ENCODE measurements around the gene ZNHIT1. TPM values are rescaled to one million over a fixed set of nuclear protein-coding genes. Genes with fewer than 3 reads are reported as not detected.
"Not testable (repeated sequence)": the region's sequence is repeated elsewhere in the genome, so short reads cannot be mapped to it uniquely, and the experiment has no call there.

Gene ZNHIT1
- total RNA-seq, 1 donor from 2014 or later = 37.6 TPM

DNA sequence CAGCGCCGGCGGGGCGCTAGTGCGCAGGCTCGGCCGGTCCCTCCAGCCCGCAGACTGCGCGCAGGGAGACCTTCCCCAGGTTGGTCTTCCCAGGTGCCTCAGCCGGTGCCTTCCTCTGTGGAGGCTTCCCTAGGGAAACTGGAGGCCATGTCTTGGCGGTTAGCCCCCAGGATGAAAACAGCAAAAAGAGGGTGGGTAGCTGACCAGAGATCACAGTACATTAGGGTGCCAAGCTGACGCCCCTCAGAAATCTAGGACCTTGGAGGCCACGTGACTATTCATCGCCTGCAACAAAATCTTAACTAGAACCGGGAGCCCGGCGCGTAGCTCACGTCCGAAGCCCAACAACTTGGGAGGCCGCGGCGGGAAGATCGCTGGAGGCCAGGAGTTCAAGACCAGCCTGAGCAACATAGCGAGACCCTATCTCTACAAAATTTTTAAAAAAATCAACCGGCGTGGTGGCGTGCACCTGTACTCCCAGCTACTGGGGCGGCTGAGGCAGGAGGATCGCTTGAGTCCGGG lies 27.2 kb downstream of the ZNHIT1 start:
- peak overlapping the region; percentile 95 for H3K27ac Mint-ChIP-seq
- H3K27me3 Mint-ChIP-seq = no peaks in the 10 kb centered on the region
- peaks cover 46% of the 10 kb centered on the region for H3K4me1 Mint-ChIP-seq
- H3K4me3 Mint-ChIP-seq = peak overlapping the region; percentile 95
- no peaks in the 10 kb centered on the region for H3K9me3 Mint-ChIP-seq
- intact Hi-C loops (cut with micrococcal nuclease) = loop anchor here (2.0 kb wide), 3 partner anchors 38 to 76 kb away; partner anchors contain the start of gene IFT22
- CTCF ChIA-PET = interaction anchor here (0.9 to 4.9 kb wide), 4 partner anchors 28 to 106 kb away, joined by 3 to 55 read pairs (median 20); partner anchors contain the start of genes PLOD3 and ZNHIT1
- ATAC-seq (ENCODE audit: low read depth) = no peak
- TF ChIP-seq, protein P1, sequence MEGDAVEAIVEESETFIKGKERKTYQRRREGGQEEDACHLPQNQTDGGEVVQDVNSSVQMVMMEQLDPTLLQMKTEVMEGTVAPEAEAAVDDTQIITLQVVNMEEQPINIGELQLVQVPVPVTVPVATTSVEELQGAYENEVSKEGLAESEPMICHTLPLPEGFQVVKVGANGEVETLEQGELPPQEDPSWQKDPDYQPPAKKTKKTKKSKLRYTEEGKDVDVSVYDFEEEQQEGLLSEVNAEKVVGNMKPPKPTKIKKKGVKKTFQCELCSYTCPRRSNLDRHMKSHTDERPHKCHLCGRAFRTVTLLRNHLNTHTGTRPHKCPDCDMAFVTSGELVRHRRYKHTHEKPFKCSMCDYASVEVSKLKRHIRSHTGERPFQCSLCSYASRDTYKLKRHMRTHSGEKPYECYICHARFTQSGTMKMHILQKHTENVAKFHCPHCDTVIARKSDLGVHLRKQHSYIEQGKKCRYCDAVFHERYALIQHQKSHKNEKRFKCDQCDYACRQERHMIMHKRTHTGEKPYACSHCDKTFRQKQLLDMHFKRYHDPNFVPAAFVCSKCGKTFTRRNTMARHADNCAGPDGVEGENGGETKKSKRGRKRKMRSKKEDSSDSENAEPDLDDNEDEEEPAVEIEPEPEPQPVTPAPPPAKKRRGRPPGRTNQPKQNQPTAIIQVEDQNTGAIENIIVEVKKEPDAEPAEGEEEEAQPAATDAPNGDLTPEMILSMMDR (IDR thresholded peaks at IDR 0.05) = no peak
- peaks cover 35% of the 10 kb centered on the region for H3K36me3 Mint-ChIP-seq (ENCODE audit: low read depth)
- POLR2A ChIA-PET = interaction anchor here (0.6 to 3.0 kb wide), 4 partner anchors 28 to 1629 kb away, joined by 3 to 44 read pairs (median 6); partner anchors contain the start of genes PLOD3, SRRT, VGF and ZNHIT1
- no peak for DNase-seq

DNA sequence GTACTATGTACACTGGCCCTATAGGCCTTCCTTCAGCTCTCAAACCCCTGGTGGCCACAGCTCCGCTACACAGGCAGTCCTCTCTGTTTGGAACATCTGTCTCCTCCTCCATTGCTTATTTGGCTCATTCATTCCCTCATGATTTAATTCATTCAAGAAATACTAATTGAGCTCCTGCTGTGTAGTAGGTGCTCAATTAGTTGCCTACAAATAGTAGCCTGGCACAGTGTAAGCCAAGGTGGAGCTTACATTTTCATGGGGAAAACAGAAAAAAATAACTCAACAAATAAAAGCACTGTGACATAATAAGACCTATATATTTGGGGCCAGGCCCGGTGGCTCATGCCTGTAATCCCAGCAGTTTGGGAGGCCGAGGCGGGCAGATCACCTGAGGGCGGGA lies 30.3 kb downstream of the ZNHIT1 start:
- Mint-ChIP-seq H3K4me1 (peaks cover 52% of the 10 kb centered on the region), H3K27ac (no peak overlapping the region), H3K9me3 (no peaks in the 10 kb centered on the region), H3K36me3 (ENCODE audit: low read depth) (peaks cover 35% of the 10 kb centered on the region), H3K4me3 (no peak overlapping the region), H3K27me3 (no peaks in the 10 kb centered on the region)
- ATAC-seq (ENCODE audit: low read depth) (no peak), DNase-seq (no peak)
- TF ChIP-seq, protein P1 (IDR thresholded peaks at IDR 0.05) = no peak
- ChIA-PET POLR2A (no interaction called here), CTCF (interaction anchor here (1.1 kb wide), 1 partner anchor 34 kb away, joined by 4 read pairs; no protein-coding TSS in a partner anchor)
- intact Hi-C loops (cut with micrococcal nuclease) = no loop called here

DNA sequence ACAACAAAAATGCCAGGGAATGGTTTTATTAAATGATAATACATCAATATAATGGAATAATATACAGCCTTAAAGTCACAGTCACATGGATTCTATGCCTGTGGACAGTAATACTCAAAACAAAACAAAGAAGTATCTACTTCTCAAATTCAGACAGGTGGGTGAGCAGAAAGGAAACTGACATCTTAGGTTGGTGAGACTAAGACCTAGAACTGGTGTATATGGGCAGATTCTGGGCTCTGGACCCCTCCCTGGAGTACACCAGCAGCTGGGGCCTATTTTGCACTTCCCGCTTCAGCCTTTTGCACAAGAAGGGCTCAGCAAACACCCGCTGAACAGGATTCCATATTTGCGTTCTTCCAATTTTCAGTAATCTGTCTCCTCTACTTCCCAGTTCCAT lies 32.4 kb downstream of the ZNHIT1 start:
- TF ChIP-seq, protein P1 (IDR thresholded peaks at IDR 0.05) = no peak
- CTCF ChIA-PET = no interaction called here
- DNase-seq (no peak), ATAC-seq (ENCODE audit: low read depth) (no peak)
- POLR2A ChIA-PET = interaction anchor here (0.6 to 0.7 kb wide), 2 partner anchors 9 to 398 kb away, joined by 3 to 4 read pairs; no protein-coding TSS in a partner anchor
- H3K4me1 Mint-ChIP-seq = peaks cover 35% of the 10 kb centered on the region
- H3K9me3 Mint-ChIP-seq = no peaks in the 10 kb centered on the region
- intact Hi-C loops (cut with micrococcal nuclease) = loop anchor here (5.0 to 10.0 kb wide), 3 partner anchors 816 to 1748 kb away; partner anchors contain the start of genes COPS6, PPP1R35, ZKSCAN5 and ZNF3
- H3K36me3 Mint-ChIP-seq (ENCODE audit: low read depth) = peaks cover 30% of the 10 kb centered on the region
- H3K4me3 Mint-ChIP-seq = peak overlapping the region; percentile 100
- H3K27me3 Mint-ChIP-seq = no peaks in the 10 kb centered on the region
- peak overlapping the region; percentile 46 for H3K27ac Mint-ChIP-seq

DNA sequence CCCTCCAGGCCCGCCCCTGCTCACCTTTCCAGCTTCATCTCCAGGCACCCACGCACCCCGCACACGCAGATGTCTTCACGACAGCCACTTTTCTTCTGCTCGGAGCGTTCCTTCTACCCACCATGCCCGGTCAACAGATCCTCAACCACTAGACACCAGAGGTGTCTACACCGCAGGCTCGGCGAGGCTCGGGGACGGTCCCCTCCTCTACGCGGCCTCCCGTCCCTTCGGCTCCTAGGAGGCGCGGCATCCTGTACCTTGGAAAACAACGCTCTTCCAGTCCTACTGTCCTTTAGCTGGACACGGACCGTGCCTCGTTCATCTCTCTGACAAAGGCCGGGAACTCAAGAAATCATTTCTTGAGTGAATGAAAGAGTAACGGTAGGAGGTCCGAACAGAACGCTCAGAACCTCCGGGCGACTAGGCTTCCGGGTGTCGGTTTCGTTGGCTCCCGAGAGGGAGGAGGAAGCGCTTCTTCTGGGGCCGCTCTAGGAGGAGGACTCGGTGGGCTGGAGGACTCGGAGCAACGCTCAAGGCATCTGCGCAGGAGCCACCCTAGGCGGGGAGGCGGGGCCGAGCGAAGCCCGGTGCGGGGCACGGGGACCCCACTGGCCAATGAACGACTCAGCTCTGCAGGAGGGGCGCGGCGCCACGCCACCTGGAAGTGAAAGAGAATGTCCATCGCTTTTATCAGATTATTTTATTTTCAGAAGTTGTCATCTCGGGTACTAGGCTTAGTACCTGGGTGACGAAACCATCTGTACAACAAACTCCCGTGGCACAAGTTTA lies 34.1 kb downstream of the ZNHIT1 start:
- H3K27ac Mint-ChIP-seq = peak overlapping the region; percentile 96
- H3K9me3 Mint-ChIP-seq = no peaks in the 10 kb centered on the region
- H3K4me1 Mint-ChIP-seq = peaks cover 29% of the 10 kb centered on the region
- H3K36me3 Mint-ChIP-seq (ENCODE audit: low read depth) = peaks cover 25% of the 10 kb centered on the region
- peaks cover 8% of the 10 kb centered on the region for H3K27me3 Mint-ChIP-seq
- intact Hi-C loops (cut with micrococcal nuclease) = loop anchor here (1.0 to 10.0 kb wide), 5 partner anchors 8 to 1750 kb away; partner anchors contain the start of genes COPS6, PPP1R35, ZKSCAN5 and ZNF3
- ATAC-seq (ENCODE audit: low read depth) (peak; percentile 100), DNase-seq (peak; percentile 98)
- H3K4me3 Mint-ChIP-seq = peak overlapping the region; percentile 100
- ChIA-PET POLR2A (interaction anchor here (0.6 to 3.8 kb wide), 15 partner anchors 8 to 1201 kb away, joined by 3 to 23 read pairs (median 4); partner anchors contain the start of genes AP1S1, CLDN15, IFT22 and PLOD3), CTCF (interaction anchor here (1.1 to 1.9 kb wide), 4 partner anchors 8 to 108 kb away, joined by 4 to 7 read pairs (median 6); no protein-coding TSS in a partner anchor)
- TF ChIP-seq, protein P1 (IDR thresholded peaks at IDR 0.05) = no peak

DNA sequence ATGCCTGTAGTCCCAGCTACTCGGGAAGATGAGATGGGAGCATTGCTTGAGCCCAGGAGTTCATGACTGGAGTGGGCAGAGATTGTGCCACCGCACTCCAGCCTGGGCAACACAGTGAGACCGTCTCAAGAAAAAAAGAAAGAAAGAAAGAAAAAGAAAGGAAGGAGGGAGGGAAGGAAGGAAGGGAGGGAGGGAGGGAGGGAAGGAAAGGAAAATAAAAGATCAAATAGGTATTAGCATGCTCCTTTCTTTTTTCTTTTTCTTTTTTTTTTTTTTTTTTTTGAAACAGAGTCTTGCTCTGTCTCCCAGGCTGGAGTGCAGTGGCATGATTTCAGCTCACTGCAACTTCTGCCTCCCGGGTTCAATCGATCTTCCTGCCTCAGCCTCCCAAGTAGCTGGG lies 35.2 kb downstream of the ZNHIT1 start:
- not testable (repeated sequence) for H3K27me3 Mint-ChIP-seq; DNase-seq; H3K9me3 Mint-ChIP-seq; ATAC-seq (ENCODE audit: low read depth)
- Mint-ChIP-seq H3K4me3 (peak overlapping the region; percentile 100), H3K27ac (peak overlapping the region; percentile 96), H3K36me3 (ENCODE audit: low read depth) (peaks cover 19% of the 10 kb centered on the region), H3K4me1 (peaks cover 27% of the 10 kb centered on the region)
- intact Hi-C loops (cut with micrococcal nuclease) = loop anchor here (5.0 to 10.0 kb wide), 3 partner anchors 818 to 1751 kb away; partner anchors contain the start of genes COPS6, PPP1R35, ZKSCAN5 and ZNF3
- POLR2A ChIA-PET = interaction anchor here (0.6 to 3.8 kb wide), 9 partner anchors 9 to 1188 kb away, joined by 3 to 23 read pairs (median 5); partner anchors contain the start of genes IFT22, PLOD3 and ZNHIT1
- CTCF ChIA-PET = interaction anchor here (1.6 to 1.9 kb wide), 2 partner anchors 30 to 109 kb away, joined by 5 to 6 read pairs; no protein-coding TSS in a partner anchor
